Endodermal cell (in vitro differentiated cells): ENCODE measurements around the gene LRRIQ1. TPM values are rescaled to one million over a fixed set of nuclear protein-coding genes. Genes with fewer than 3 reads are reported as not detected.

Source experiments
- DNase-seq: peaks from one replicate; pipeline ENCODE4 v3.0.0-alpha.2; 2017
- H3K27ac ChIP-seq: 2 replicates; pipeline ENCODE4 v1.5.1; 2013; ENCODE audit warnings: mild to moderate bottlenecking, low read depth, low read length, moderate library complexity
- H3K27me3 ChIP-seq: 2 replicates; pipeline ENCODE4 v1.6.1; 2013; ENCODE audit warnings: mild to moderate bottlenecking, low read length, moderate library complexity; ENCODE audit not compliant: insufficient read depth, control insufficient read depth, poor library complexity, severe bottlenecking
- H3K36me3 ChIP-seq: 2 replicates; pipeline ENCODE4 v1.7.0; 2013; ENCODE audit warnings: mild to moderate bottlenecking, low read length, moderate library complexity; ENCODE audit not compliant: control insufficient read depth, insufficient read depth
- H3K4me1 ChIP-seq: one replicate; pipeline ENCODE4 v1.7.0; 2013; ENCODE audit warnings: low read length; ENCODE audit not compliant: control insufficient read depth, insufficient read depth
- H3K4me3 ChIP-seq: 2 replicates; pipeline ENCODE4 v1.5.1; 2013; ENCODE audit warnings: mild to moderate bottlenecking, low read length, moderate library complexity
- H3K9ac ChIP-seq: 2 replicates; pipeline ENCODE4 v1.6.1; 2013; ENCODE audit warnings: mild to moderate bottlenecking, low read length, moderate library complexity; ENCODE audit not compliant: poor library complexity, severe bottlenecking; ENCODE audit errors: extremely low read depth
- H3K9me3 ChIP-seq: 2 replicates; pipeline ENCODE4 v1.6.1; 2013; ENCODE audit warnings: mild to moderate bottlenecking, low read length, moderate library complexity; ENCODE audit not compliant: control insufficient read depth
- H3K27ac Mint-ChIP-seq: 2 replicates; pipeline ENCODE4 v1.8.0; 2020; ENCODE audit warnings: mixed read lengths
- H3K27me3 Mint-ChIP-seq: 2 replicates; pipeline ENCODE4 v1.8.0; 2021; ENCODE audit warnings: mild to moderate bottlenecking, mixed read lengths; ENCODE audit not compliant: insufficient read depth
- H3K36me3 Mint-ChIP-seq: 2 replicates; pipeline ENCODE4 v1.8.0; 2020; ENCODE audit warnings: low read depth, mixed read lengths
- H3K4me1 Mint-ChIP-seq: 2 replicates; pipeline ENCODE4 v1.8.0; 2020; ENCODE audit warnings: mixed read lengths
- H3K4me3 Mint-ChIP-seq: 2 replicates; pipeline ENCODE4 v1.8.0; 2020; ENCODE audit warnings: mild to moderate bottlenecking, moderate library complexity, mixed read lengths
- H3K9me3 Mint-ChIP-seq: 2 replicates; pipeline ENCODE4 v1.8.0; 2020; ENCODE audit warnings: mild to moderate bottlenecking, mixed read lengths
- CTCF ChIP-seq: fragments of 200-600 bp; sonication (generic); conservative IDR thresholded peaks from 2 replicates; pipeline ENCODE4 v1.5.0; 2021; ENCODE audit warnings: antibody characterized with exemption, mild to moderate bottlenecking
- WGBS, 2 experiments: methylation state at CpG; one replicate each; pipeline versions ENCODE4 v1.1.5 to v1.1.7; 2013; ENCODE audit warnings: missing lambda C conversion rate in 2 of 2, mixed read lengths in 1 of 2; ENCODE audit not compliant: insufficient coverage in 1 of 2, insufficient read length in 1 of 2; 5-methylcytosine and 5-hydroxymethylcytosine counted together
- total RNA-seq, 2 donors: library from RNA; stranded (reverse); fragmentation: NEBNext Ultra II Directional in 1 of 2; extraction: Animal tissue kit (Norgen Biotek cat#: 25700) in 1 of 2; gene quantifications; 2 replicates in 1 of 2; 3 replicates in 1 of 2; pipeline ENCODE4 v1.2.1, GENCODE V29; 2021

LRRIQ1 gene
- total RNA-seq, 2 donors from 2014 or later = 2.9 to 6.2 TPM

GRCh38 chr12:85060916-85061315, 24.8 kb downstream of the LRRIQ1 start:
- Mint-ChIP-seq H3K4me3 (no peak overlapping the region), H3K27ac (no peak overlapping the region), H3K9me3 (no peaks in the 10 kb centered on the region), H3K4me1 (no peaks in the 10 kb centered on the region), H3K27me3 (no peaks in the 10 kb centered on the region), H3K36me3 (no peaks in the 10 kb centered on the region)
- TF ChIP-seq CTCF = no peak
- H3K9me3 ChIP-seq = no peaks in the 10 kb centered on the region
- H3K27ac ChIP-seq = no peak overlapping the region
- no CpG with 5 or more reads among the region's 2 CpGs for WGBS, 2 experiments
- H3K4me1 ChIP-seq = no peaks in the 10 kb centered on the region
- no peaks in the 10 kb centered on the region for H3K27me3 ChIP-seq
- no peak overlapping the region for H3K4me3 ChIP-seq
- no peak for DNase-seq
- H3K9ac ChIP-seq = no peak overlapping the region
- no peaks in the 10 kb centered on the region for H3K36me3 ChIP-seq

GRCh38 chr12:85065837-85066482, 29.8 kb downstream of the LRRIQ1 start:
- no peak overlapping the region for H3K4me3 ChIP-seq
- DNase-seq = no peak
- 80 to 93% methylated on average over 1 to 2 of the region's 3 CpGs for WGBS, 2 experiments
- Mint-ChIP-seq H3K27ac (no peak overlapping the region), H3K36me3 (no peaks in the 10 kb centered on the region), H3K4me3 (no peak overlapping the region), H3K27me3 (no peaks in the 10 kb centered on the region), H3K9me3 (peaks cover 3% of the 10 kb centered on the region), H3K4me1 (no peaks in the 10 kb centered on the region)
- no peaks in the 10 kb centered on the region for H3K36me3 ChIP-seq
- no peaks in the 10 kb centered on the region for H3K4me1 ChIP-seq
- H3K9ac ChIP-seq = no peak overlapping the region
- no peak overlapping the region for H3K27ac ChIP-seq
- TF ChIP-seq CTCF = no peak
- no peaks in the 10 kb centered on the region for H3K9me3 ChIP-seq
- H3K27me3 ChIP-seq = no peaks in the 10 kb centered on the region

- Mint-ChIP-seq H3K27me3 (no peaks in the 10 kb centered on the region), H3K9me3 (peaks cover 3% of the 10 kb centered on the region), H3K4me1 (peaks cover 3% of the 10 kb centered on the region), H3K27ac (no peak overlapping the region), H3K36me3 (no peaks in the 10 kb centered on the region), H3K4me3 (no peak overlapping the region)
- Histone ChIP-seq H3K9me3 (no peaks in the 10 kb centered on the region), H3K9ac (no peak overlapping the region), H3K36me3 (no peaks in the 10 kb centered on the region), H3K4me3 (no peak overlapping the region), H3K4me1 (no peaks in the 10 kb centered on the region), H3K27ac (no peak overlapping the region), H3K27me3 (no peaks in the 10 kb centered on the region)
- no peak for TF ChIP-seq CTCF
- no peak for DNase-seq
- WGBS, 2 experiments = 100% methylated on average over 1 of the region's 1 CpG
Observed at GRCh38 chr12:85072826-85073225, 36.7 kb downstream of the LRRIQ1 start.
